H9 (cell line): ENCODE measurements around the gene STARD9. TPM values are rescaled to one million over a fixed set of nuclear protein-coding genes. Genes with fewer than 3 reads are reported as not detected.

Source experiments
- DNase-seq: peaks from one replicate; pipeline ENCODE4 v3.0.0-alpha.2; 2017
- H2AFZ ChIP-seq: one replicate; pipeline ENCODE4 v1.6.1; 2013; ENCODE audit warnings: mild to moderate bottlenecking, low read length, control low read depth, moderate library complexity
- H2AK5ac ChIP-seq: 2 replicates; pipeline ENCODE4 v1.6.1; 2013; ENCODE audit warnings: low read length, control low read depth, mixed read lengths; ENCODE audit not compliant: insufficient read length
- H2BK120ac ChIP-seq: one replicate; pipeline ENCODE4 v1.6.1; 2013; ENCODE audit warnings: low read depth, mild to moderate bottlenecking, low read length, control low read depth, inconsistent platforms; ENCODE audit not compliant: poor library complexity, severe bottlenecking
- H2BK12ac ChIP-seq: 2 replicates; pipeline ENCODE4 v1.6.1; 2013; ENCODE audit warnings: low read length, control low read depth, mixed read lengths, low read depth; ENCODE audit not compliant: insufficient read length
- H2BK15ac ChIP-seq: 2 replicates; pipeline ENCODE4 v1.6.1; 2013; ENCODE audit warnings: low read depth, low read length, control low read depth
- H2BK20ac ChIP-seq: one replicate; pipeline ENCODE4 v1.6.1; 2013; ENCODE audit warnings: low read depth, mild to moderate bottlenecking, low read length, control low read depth, inconsistent platforms; ENCODE audit not compliant: poor library complexity, severe bottlenecking
- H2BK5ac ChIP-seq: 2 replicates; pipeline ENCODE4 v1.6.1; 2013; ENCODE audit warnings: low read length, control low read depth, mixed read lengths; ENCODE audit not compliant: insufficient read length
- H3K14ac ChIP-seq: 2 replicates; pipeline ENCODE4 v1.6.1; 2013; ENCODE audit warnings: low read length, control low read depth; ENCODE audit not compliant: insufficient read depth
- H3K18ac ChIP-seq: 2 replicates; pipeline ENCODE4 v1.6.1; 2013; ENCODE audit warnings: low read depth, mild to moderate bottlenecking, mixed read lengths, low read length, control low read depth; ENCODE audit not compliant: insufficient read length
- H3K23ac ChIP-seq: 2 replicates; pipeline ENCODE4 v1.6.1; 2013; ENCODE audit warnings: low read length, control low read depth, mixed read lengths, low read depth; ENCODE audit not compliant: insufficient read length
- H3K23me2 ChIP-seq: 2 replicates; pipeline ENCODE4 v1.6.1; 2013; ENCODE audit warnings: low read depth, mild to moderate bottlenecking, mixed read lengths, low read length, control low read depth; ENCODE audit not compliant: insufficient read length, poor library complexity, severe bottlenecking
- H3K27ac ChIP-seq: 2 replicates; pipeline ENCODE4 v1.5.1; 2013; ENCODE audit warnings: low read length, control low read depth, mixed read lengths, low read depth; ENCODE audit not compliant: insufficient read length
- H3K27me3 ChIP-seq: 2 replicates; pipeline ENCODE4 v1.6.1; 2013; ENCODE audit warnings: low read length, control low read depth, inconsistent platforms; ENCODE audit not compliant: insufficient read depth
- H3K4ac ChIP-seq: 2 replicates; pipeline ENCODE4 v1.6.1; 2013; ENCODE audit warnings: low read depth, mild to moderate bottlenecking, control low read depth, inconsistent platforms, low read length, moderate library complexity
- H3K4me1 ChIP-seq: 2 replicates; pipeline ENCODE4 v1.6.1; 2013; ENCODE audit warnings: low read length, control low read depth, inconsistent platforms; ENCODE audit not compliant: insufficient read depth
- H3K4me2 ChIP-seq: 2 replicates; pipeline ENCODE4 v1.6.1; 2013; ENCODE audit warnings: low read length, control low read depth, mixed read lengths; ENCODE audit not compliant: insufficient read length, insufficient read depth
- H3K56ac ChIP-seq: 2 replicates; pipeline ENCODE4 v1.6.1; 2013; ENCODE audit warnings: low read depth, mild to moderate bottlenecking, mixed read lengths, low read length, control low read depth; ENCODE audit not compliant: insufficient read length
- H3K79me1 ChIP-seq: 2 replicates; pipeline ENCODE4 v1.6.1; 2013; ENCODE audit warnings: low read depth, mild to moderate bottlenecking, moderate library complexity, low read length, control low read depth, inconsistent platforms; ENCODE audit not compliant: insufficient read depth, poor library complexity, severe bottlenecking
- H3K79me2 ChIP-seq: 2 replicates; pipeline ENCODE4 v1.6.1; 2013; ENCODE audit warnings: low read length, control low read depth, inconsistent platforms; ENCODE audit not compliant: insufficient read depth
- H3K9ac ChIP-seq: 2 replicates; pipeline ENCODE4 v1.6.1; 2013; ENCODE audit warnings: low read length, control low read depth, mixed read lengths; ENCODE audit not compliant: insufficient read length; ENCODE audit errors: extremely low read depth
- H3K9me3 ChIP-seq: one replicate; pipeline ENCODE4 v1.6.1; 2013; ENCODE audit warnings: low read depth, low read length, inconsistent platforms; ENCODE audit not compliant: control insufficient read depth
- H3T11ph ChIP-seq: one replicate; pipeline ENCODE4 v1.6.1; 2013; ENCODE audit warnings: mild to moderate bottlenecking, low read length, control low read depth, inconsistent platforms
- H4K20me1 ChIP-seq: one replicate; pipeline ENCODE4 v1.6.1; 2013; ENCODE audit not compliant: control insufficient read depth, insufficient read length, insufficient read depth
- H4K5ac ChIP-seq: 2 replicates; pipeline ENCODE4 v1.6.1; 2013; ENCODE audit warnings: low read depth, mild to moderate bottlenecking, mixed read lengths, low read length, control low read depth; ENCODE audit not compliant: insufficient read length
- H4K8ac ChIP-seq: replicated peaks from 2 replicates; pipeline ENCODE4 v1.6.1; 2013; ENCODE audit warnings: low read length, control low read depth, mixed read lengths, low read depth; ENCODE audit not compliant: insufficient read length
- H4K91ac ChIP-seq: 2 replicates; pipeline ENCODE4 v1.6.1; 2013; ENCODE audit warnings: low read depth, mild to moderate bottlenecking, moderate library complexity, mixed read lengths, low read length, control low read depth; ENCODE audit not compliant: insufficient read length
- H3K27ac Mint-ChIP-seq, 3 experiments: 2 replicates in 2 of 3; 3 replicates in 1 of 3; pipeline ENCODE4 v1.8.0; 2020 to 2021; ENCODE audit warnings: mixed read lengths in 3 of 3, mild to moderate bottlenecking in 1 of 3, moderate library complexity in 1 of 3
- H3K27me3 Mint-ChIP-seq: 2 replicates; pipeline ENCODE4 v1.8.0; 2021; ENCODE audit warnings: low read depth, mild to moderate bottlenecking, moderate library complexity, mixed read lengths
- H3K36me3 Mint-ChIP-seq, 3 experiments: 2 replicates in 2 of 3; 3 replicates in 1 of 3; pipeline ENCODE4 v1.8.0; 2020 to 2021; ENCODE audit warnings: low read depth in 3 of 3, mixed read lengths in 3 of 3; ENCODE audit not compliant: insufficient read depth in 1 of 3
- H3K4me1 Mint-ChIP-seq, 2 experiments: 2 replicates each; pipeline ENCODE4 v1.8.0; 2020; ENCODE audit warnings: mixed read lengths in 2 of 2
- H3K4me3 Mint-ChIP-seq, 2 experiments: 2 replicates in 1 of 2; 3 replicates in 1 of 2; pipeline ENCODE4 v1.8.0; 2020 to 2021; ENCODE audit warnings: mild to moderate bottlenecking in 2 of 2, mixed read lengths in 2 of 2, moderate library complexity in 1 of 2
- H3K9me3 Mint-ChIP-seq, 2 experiments: 2 replicates in 1 of 2; 3 replicates in 1 of 2; pipeline ENCODE4 v1.8.0; 2020; ENCODE audit warnings: mild to moderate bottlenecking in 2 of 2, mixed read lengths in 2 of 2, moderate library complexity in 1 of 2
- WGBS: extraction: QIAGEN DNeasy Blood & Tissue Kit; methylation state at CpG from one replicate; pipeline ENCODE4 v1.1.7; 2013; ENCODE audit warnings: missing lambda C conversion rate, low lambda C conversion rate, mixed read lengths; ENCODE audit not compliant: insufficient read length; ENCODE audit errors: extremely low coverage; 5-methylcytosine and 5-hydroxymethylcytosine counted together
- total RNA-seq: library from RNA; stranded (reverse); gene quantifications from 2 replicates; pipeline ENCODE4 v1.2.1, GENCODE V29; 2021
- TF ChIP-seq, protein P1 (sequence below): fragments of 200-600 bp; sonication (generic); conservative IDR thresholded peaks from 3 replicates; pipeline ENCODE4 v1.8.0; 2021; ENCODE audit warnings: antibody characterized with exemption, mild to moderate bottlenecking

The STARD9 gene
- total RNA-seq, 1 experiment from 2014 or later = 6.9 TPM

DNA sequence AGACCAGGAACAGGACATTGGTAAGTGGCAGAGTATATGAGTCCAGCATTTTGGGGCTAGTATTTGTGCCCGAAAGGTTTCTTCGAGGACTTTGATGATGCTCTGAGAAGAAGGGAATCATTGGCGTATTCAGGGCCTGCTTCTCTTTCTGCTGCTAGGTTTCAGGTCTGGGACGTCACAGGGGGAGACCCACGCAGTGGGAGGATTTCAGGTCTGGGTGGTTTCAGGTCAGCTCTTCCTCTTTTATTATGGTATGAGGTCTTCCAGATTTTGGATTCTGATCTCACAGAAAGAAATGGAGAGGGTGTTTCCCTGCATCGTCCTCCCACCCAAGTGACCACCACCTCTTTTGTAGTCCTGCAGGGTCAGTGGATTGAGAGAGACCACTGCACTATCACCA is 99.1 kb downstream of the STARD9 start:
- Histone ChIP-seq H3T11ph (no peak overlapping the region), H3K79me1 (no peaks in the 10 kb centered on the region), H3K14ac (no peak overlapping the region), H4K5ac (no peak overlapping the region), H4K8ac (no peak overlapping the region), H3K18ac (no peak overlapping the region), H3K27ac (no peak overlapping the region), H2AK5ac (no peak overlapping the region), H3K4ac (no peak overlapping the region), H3K23ac (no peak overlapping the region), H3K56ac (no peak overlapping the region), H3K27me3 (no peaks in the 10 kb centered on the region), H3K23me2 (no peaks in the 10 kb centered on the region), H4K20me1 (no peaks in the 10 kb centered on the region), H4K91ac (no peak overlapping the region), H3K79me2 (no peaks in the 10 kb centered on the region), H2BK20ac (no peak overlapping the region), H3K4me1 (no peaks in the 10 kb centered on the region), H3K4me2 (no peak overlapping the region), H3K9ac (no peak overlapping the region), H2BK120ac (no peak overlapping the region), H2BK12ac (no peak overlapping the region), H3K9me3 (no peaks in the 10 kb centered on the region), H2AFZ (no peak overlapping the region), H2BK15ac (no peak overlapping the region), H2BK5ac (no peak overlapping the region)
- TF ChIP-seq, protein P1, sequence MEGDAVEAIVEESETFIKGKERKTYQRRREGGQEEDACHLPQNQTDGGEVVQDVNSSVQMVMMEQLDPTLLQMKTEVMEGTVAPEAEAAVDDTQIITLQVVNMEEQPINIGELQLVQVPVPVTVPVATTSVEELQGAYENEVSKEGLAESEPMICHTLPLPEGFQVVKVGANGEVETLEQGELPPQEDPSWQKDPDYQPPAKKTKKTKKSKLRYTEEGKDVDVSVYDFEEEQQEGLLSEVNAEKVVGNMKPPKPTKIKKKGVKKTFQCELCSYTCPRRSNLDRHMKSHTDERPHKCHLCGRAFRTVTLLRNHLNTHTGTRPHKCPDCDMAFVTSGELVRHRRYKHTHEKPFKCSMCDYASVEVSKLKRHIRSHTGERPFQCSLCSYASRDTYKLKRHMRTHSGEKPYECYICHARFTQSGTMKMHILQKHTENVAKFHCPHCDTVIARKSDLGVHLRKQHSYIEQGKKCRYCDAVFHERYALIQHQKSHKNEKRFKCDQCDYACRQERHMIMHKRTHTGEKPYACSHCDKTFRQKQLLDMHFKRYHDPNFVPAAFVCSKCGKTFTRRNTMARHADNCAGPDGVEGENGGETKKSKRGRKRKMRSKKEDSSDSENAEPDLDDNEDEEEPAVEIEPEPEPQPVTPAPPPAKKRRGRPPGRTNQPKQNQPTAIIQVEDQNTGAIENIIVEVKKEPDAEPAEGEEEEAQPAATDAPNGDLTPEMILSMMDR = no peak
- H3K27ac Mint-ChIP-seq = no peak overlapping the region
- peaks cover 0 to 13% (median 13%) of the 10 kb centered on the region in 3 experiments; a peak in 5 of 7 replicates for H3K36me3 Mint-ChIP-seq
- no peak for DNase-seq
- WGBS = no CpG with 5 or more reads among the region's 6 CpGs
- no peaks in the 10 kb centered on the region for H3K27me3 Mint-ChIP-seq
- peaks cover 8 to 14% of the 10 kb centered on the region in 2 experiments for H3K4me1 Mint-ChIP-seq
- no peak overlapping the region for H3K4me3 Mint-ChIP-seq
- no peaks in the 10 kb centered on the region for H3K9me3 Mint-ChIP-seq
